Germinal center (tissue), 1 donor: ENCODE data around the gene DDX11.
"Not testable (repeated sequence)": the region's sequence is repeated elsewhere in the genome, so short reads cannot be mapped to it uniquely, and the experiment has no call there.

Source experiments
- DNase-seq: peaks from one replicate; pipeline ENCODE4 v3.0.0; 2012; ENCODE audit warnings: mixed read lengths, low spot score

DDX11 gene

DNA sequence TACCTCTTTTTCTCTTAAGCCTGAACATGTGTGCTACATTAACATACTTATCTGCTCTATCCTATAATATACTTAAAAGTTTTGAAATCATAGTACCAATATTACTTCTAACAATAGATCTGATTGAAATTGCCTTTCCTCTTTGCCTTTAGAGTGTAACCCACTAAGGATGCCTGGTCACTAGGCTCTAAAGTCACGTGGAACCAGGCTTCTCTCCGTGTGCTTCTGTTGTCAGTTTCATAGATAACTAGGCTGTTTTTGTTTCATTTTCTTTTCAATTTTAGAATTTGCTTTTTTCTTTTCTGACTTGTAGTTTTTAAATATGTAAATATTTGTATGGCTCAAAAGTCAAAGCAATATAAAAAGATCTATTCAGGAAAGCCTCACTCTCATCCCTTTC is 25.8 kb downstream of the DDX11 start:
- not testable (repeated sequence) for DNase-seq

DNA sequence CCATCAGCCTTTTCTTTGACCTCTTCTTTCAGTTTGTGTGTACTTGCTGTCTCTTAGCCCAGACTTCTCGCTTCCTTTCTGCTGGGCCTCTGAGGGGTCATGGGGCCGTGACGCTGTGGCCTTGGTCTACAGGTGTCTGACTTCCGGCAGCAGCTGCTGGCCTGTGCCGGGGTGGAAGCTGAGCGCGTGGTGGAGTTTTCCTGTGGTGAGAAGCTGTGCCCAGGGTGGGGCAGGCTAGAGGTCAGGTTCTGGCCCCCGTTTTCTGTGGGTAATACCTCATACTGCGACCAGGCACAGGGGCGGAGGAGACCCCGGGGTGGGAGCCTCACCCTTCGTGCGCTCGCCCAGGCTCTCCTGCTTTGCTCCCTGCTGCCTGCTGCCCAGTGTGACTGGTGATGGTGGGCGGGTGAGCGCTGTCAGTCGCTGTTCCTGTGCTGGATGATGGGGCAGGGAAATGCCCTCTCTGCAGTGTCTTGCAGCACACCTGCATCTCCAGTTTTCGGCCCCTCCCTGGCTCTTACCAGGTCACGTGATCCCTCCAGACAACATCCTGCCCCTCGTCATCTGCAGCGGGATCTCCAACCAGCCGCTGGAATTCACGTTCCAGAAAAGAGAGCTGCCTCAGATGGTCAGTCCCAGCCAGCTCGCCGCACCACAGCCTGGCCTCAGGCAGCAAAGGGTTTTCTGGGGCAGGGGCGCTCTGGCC is 27.0 kb downstream of the DDX11 start:
- not testable (repeated sequence) for DNase-seq

DNA sequence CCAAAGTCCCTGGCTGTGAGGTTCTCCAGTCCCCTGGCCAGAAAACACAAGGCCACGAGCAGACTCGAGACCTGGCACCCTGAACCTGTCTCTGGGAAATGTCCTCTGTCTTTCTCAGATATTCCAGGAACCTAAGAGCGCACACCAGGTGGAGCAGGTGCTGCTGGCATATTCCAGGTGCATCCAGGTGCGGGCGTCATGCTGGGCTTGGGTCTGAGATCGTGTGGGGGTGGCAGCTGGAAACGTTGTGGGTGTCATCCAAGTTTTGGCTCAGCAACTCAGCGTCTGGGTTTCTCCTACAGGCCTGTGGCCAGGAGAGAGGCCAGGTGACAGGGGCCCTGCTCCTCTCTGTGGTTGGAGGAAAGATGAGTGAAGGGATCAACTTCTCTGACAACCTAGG is 28.5 kb downstream of the DDX11 start:
- not testable (repeated sequence) for DNase-seq

DNA sequence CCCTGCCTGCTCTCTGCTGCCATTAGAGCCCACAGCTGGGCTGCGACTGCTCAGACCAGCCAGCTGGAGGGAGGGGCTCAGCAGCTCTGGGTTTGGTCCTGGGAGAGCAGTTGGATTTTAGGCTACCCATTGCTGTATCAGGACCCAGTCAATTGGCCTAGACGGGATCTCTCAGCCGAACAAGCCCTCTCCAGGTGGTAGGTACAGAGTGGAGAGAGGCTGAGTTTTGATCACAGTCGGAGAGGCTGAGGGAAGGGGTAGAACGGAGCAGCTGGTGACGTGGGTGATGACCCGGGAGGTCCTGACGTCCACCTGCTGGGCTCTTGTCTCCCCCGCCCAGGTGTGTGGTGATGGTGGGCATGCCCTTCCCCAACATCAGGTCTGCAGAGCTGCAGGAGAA is 28.9 kb downstream of the DDX11 start:
- not testable (repeated sequence) for DNase-seq

DNA sequence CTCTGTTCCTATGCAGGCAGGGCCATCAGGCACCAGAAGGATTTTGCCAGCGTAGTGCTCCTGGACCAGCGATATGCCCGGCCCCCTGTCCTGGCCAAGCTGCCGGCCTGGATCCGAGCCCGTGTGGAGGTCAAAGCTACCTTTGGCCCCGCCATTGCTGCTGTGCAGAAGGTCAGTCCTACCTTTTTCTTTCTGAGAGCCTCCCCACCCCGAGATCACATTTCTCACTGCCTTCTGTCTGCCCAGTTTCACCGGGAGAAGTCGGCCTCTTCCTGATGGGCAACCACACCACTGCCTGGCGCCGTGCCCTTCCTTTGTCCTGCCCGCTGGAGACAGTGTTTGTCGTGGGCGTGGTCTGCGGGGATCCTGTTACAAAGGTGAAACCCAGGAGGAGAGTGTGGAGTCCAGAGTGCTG is 29.9 kb downstream of the DDX11 start:
- not testable (repeated sequence) for DNase-seq

DNA sequence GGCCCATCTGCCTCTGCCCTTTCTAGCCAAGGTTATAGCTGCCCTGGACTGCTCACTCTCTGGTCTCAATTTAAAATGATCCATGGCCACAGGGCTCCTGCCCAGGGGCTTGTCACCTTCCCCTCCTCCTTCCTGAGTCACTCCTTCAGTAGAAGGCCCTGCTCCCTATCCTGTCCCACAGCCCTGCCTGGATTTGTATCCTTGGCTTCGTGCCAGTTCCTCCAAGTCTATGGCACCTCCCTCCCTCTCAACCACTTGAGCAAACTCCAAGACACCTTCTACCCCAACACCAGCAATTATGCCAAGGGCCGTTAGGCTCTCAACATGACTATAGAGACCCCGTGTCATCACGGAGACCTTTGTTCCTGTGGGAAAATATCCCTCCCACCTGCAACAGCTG is 30.6 kb downstream of the DDX11 start:
- DNase-seq = not testable (repeated sequence)

DNA sequence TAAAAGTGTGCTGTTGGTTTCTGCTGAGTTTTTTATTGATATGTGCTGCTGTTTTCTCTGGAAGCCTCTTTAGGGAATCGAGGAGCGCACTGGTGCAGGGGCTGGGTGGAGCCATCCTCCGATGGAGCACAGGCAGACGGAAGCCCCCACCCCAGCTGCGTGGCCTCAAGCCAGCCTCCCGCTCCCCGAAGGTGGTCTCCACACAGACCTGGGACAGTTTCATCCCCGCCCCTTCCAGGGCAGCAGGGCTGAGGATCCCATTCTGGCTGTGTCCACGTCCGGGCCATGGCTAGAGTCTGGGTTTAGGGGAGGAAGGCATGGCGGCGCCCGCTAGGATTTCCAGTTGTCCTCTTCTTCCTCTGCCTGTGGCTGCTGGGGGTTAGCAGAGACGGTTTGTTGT is 31.1 kb downstream of the DDX11 start:
- DNase-seq = not testable (repeated sequence)

DNA sequence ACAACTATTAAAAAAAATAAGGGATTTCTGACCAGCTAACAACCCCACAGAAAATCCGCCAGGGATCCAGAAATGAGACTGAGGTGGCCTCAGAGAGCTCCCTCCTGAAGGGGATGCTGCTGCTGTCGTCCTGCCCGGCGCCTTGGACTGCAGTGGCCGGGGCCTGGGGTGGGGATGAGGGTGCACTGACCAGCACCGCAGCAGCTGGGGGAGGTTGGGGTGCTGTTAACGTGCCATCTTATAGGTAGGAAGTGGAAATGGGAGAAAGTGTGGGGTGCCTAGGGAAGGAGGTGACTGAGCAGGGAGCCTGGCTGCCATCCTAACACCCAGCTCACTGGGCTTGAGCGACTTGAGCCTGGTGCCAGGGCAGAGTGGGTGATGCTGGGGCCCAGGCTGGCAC is 32.0 kb downstream of the DDX11 start:
- DNase-seq = no peak

DNA sequence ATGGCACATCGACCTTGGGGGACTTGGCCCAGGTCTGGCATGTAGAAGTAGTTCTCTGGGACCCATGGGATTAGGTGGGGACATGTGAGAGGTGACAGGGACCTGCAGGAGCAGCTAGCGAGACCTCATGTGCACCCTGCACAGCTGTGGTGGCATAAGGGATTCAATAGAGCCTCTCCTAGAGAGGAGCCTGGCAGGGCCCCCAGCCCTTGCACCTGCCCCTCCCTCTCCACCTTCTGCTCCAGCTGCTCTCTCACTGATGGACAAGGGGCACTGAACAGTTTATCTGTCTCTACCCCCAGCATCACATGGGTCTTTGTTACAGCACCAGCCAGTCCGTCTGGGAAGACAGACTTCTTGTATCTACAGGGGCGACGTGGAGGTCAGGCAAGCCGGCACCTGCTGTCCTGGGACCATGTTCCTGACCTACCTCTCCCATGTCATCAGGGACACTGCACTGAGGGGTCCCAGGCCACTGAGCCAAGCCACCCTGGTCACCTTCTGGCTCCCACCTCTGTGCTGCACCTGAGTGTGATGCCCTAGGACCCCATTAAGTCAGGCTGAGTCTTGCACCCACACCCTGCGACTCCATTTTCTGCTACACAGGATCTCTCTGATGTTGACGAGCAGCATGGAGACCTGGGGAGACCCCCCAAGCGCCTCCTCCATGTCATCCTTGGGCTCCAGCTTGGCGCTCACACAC is 32.6 kb downstream of the DDX11 start:
- no peak for DNase-seq

DNA sequence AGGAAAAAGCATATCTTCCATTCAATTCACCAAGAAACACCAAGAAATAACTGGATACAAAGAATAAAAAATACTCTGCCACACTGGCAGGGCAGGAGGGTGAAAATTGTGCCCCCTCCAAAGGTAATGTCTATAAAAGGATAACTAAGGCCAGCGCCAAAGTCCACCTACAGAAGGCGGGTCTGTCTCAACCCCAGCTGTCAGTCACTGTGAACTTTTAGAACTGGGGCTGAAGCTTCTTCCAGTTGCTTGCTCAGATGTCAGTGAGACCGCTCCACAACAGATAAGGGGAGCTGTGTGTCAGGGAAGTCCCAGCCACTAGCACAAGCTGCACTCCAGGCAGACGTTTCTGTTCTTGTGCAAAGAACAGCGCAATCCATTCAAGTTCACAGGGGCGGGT is 36.1 kb downstream of the DDX11 start:
- not testable (repeated sequence) for DNase-seq

DNA sequence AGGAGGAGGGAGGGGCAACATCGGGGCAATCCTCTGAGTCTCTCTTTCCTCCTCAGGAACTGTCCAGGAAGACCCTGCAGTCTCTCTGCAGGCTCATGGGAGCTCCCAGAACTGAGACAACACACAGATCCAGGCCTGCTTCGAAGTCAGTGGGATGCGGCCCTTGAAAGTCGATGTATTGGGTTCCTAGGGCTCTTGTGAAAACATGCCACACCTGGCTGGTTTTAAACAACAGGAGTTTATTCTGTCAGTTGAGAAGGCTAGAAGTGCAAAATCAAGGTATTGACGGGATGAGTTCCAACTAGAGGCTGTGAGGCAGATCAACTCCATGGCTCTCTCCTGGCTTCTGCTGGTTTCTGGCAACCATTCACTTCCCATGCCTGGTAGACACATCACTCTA is 36.6 kb downstream of the DDX11 start:
- not testable (repeated sequence) for DNase-seq

DNA sequence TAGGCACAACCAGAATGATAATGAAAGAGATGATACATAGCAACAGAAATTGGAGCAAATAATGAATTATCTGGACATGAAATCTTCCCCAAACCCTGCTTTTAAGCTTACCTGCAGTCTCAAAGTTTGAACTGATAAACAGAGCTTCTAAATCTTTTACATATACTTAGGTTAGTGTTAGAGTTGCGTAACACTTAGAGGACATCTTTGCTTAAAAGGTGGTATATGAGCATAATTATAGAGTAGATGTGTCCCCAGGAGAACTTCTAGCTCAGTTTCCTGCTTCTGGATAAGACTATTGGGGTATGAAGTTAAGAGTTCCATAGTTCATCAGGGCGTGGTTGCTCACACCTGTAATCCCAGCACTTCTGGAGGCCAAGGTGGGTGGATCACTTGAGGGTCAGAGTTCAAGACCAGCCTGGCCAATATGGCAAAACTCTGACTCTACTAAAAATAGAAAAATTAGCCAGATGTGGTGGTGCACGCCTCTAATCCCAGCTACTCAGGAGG is 41.5 kb downstream of the DDX11 start:
- DNase-seq = not testable (repeated sequence)

DNA sequence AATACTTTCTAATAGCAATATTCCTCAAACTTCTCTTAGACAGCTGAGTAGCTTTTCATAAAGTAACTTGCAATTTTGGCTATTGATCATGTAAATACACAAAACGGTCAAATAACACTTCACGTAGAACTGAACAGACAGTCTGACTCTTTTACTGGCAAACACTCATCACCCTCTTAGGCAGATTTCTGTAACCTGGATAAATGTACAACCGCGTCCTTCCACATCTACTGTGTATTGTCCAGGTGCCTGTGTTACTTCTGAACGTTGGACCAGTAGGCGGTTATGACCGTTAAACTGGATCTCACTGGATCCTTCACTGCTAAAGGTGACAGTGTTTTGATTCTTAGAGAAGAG is 43.2 kb downstream of the DDX11 start:
- DNase-seq = not testable (repeated sequence)

DNA sequence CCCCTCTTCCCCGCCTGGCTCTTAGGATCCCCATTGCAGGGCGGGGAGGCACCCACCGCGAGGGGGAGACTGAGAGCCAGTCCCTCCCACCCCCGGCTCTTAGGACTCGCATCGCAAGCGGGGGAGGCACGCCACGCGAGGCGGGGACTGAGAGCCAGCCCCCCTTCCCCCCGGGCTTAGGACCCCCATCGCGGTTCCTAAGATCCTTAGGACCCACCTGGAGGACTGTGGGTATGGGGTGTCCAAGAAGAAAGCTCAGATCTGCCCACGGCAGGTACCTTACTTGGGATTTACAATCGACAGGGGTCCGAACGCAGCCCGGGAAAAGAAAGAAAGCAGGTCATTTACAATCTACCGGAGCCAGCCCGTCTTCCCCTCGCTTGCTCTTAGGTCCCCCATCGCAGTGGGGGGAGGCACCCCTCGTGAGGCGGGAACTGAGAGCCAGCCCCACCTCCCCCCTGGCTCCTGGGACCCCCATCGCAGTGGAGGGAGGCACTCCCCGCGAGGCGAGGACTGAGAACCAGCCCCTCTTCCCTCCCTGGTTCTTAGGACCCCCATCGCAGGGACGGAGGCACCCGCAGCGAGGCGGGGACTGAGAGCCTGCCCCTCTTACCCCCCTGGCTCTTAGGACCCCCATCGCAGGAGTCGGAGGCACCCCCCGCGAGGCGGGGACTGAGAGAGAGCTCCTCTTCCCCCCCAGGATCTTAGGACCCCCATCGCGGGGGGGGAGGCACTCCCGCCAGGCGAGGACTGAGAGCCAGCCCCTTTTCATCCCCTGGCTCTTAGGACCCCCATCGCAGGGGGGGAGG is 43.7 kb downstream of the DDX11 start:
- peak; percentile 67 for DNase-seq

DNA sequence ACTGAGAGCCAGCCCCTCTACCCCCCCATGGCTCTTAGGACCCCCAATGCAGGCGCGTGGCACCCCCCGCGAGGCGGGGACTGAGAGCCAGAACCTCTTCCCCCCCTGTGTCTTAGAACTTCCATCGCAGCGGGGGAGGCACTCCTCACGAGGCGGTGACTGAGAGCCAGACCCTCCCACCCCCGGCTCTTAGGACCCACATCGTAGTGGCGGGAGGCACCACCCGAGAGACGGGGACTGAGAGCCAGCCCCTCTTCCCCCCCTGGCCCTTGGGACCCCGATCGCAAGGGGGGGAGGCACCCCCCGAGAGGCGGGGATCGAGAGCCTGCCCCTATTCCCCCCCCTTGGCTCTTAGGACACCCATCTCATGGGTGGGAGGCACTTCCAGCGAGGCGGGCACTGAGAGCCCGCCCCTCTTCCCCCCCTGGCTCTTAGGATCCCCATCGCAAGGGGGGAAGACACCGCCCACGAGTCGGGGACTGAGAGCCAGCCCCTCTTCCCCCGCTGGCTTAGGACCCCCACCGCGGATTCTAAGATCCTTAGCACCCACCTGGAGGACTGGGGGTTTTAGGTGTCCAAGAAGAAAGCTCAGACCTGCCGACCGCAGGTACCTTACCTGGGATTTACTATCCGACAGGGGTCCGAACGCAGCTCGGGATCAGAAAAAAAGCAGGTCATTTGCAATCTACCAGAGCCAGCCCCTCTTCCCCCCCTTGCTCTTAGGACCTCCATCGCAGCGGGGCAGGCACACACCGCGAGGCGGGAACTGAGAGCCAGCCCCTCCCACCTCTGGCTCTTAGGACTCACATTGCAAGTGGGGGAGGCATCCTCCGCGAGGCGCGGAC is 44.9 kb downstream of the DDX11 start:
- DNase-seq = no peak

DNA sequence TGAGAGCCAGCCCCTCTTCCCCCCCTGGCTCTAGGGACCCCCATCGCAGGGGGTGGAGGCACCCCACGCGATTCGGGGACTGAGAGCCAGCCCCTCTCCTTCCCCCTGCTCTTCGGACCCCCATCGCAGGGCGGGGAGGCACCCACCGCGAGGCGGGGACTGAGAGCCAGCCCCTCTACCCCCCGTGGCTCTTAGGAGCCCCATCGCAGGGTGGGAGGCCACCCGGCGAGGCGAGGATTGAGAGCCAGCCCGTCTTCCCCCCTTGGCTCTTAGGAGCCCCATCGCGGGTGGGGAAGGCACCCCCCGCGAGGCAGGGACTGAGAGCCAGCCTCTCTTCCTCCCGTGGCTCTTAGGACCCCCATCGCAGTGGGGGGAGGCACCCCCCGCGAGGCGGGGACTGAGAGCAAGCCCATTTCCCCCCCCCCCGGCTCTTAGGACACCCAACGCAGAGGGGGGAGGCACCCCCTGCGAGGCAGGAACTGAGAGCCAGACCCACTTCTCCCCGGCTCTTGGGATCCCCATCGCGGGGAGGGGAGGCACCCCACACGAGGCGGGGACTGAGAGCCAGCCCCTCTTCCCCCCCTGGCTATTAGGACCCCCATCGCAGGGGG is 45.6 kb downstream of the DDX11 start:
- no peak for DNase-seq

DNA sequence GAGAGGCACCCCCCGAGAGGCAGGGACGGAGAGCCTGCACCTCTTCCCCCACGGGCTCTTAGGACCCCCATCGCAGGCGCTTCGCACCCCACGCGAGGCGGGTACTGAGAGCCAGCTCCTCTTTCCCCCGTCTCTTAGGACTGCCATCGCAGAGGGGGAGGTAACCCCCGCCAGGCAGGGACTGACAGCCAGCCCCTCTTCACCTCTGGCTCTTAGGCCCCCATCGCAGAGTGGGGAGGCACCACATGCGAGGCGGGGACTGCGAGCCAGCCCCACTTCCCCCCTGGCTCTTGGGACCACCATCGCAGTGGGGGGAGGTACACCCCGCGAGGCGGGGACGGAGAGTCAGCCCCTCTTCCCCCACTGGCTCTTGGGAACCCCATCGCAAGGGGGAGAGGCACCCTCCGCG is 46.1 kb downstream of the DDX11 start:
- DNase-seq = no peak

DNA sequence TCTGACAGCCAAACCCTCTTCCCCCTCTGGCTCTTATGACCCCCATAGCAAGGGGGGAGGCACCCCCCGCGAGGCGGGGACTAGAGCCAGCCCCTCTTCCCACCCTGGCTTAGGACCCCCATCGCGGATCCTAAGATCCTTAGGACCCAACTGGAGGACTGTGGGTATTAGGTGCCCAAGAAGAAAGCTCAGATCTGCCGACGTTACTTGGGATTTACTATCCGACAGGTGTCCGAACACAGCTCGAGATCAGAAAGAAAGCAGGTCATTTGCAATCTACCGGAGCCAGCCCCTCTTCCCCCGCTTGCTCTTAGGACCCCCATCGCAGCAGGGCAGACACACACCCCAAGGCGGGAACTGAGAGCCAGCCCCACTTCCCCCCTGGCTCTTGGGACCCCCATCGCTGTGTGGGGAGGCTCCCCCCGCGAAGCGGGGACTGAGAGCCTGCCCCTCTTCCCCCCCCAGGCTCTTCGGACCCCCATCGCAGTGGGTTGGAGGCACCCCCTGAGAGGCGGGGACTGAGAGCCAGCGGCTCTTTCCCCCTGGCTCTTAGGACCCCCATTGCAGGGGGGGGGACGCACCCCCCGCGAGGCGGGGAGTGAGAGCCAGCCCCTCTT is 46.8 kb downstream of the DDX11 start:
- no peak for DNase-seq

DNA sequence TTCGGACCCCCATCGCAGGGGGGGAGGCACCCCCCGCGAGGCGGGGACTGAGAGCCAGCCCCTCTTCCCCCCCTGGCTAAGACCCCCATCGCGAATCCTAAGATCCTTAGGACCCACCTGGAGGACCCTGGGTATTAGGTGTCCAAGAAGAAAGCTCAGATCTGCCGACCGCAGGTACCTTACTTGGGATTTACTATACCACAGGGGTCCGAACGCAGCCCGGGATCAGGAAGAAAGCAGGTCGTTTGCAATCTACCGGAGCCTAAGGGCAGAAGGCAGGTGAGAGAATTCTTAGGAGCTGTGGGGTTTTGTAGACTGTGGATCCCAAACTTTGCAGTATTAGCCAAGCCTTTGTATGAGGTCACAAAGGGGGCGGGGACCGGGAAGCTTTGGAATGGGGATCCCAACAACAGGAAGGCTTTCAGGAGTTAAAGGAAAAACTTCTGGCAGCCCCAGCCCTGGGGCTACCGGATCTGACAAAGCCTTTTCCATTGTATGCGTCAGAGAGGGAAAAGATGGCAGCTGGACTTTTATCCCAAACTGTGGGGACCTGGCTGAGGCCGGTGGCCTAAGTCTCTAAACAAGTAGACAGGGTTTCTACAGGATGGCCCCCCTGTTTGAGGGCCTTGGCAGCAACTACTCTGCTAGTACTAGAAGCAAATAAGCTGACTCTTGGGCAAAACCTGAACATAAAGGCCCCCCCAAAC is 47.5 kb downstream of the DDX11 start:
- DNase-seq = not testable (repeated sequence)

DNA sequence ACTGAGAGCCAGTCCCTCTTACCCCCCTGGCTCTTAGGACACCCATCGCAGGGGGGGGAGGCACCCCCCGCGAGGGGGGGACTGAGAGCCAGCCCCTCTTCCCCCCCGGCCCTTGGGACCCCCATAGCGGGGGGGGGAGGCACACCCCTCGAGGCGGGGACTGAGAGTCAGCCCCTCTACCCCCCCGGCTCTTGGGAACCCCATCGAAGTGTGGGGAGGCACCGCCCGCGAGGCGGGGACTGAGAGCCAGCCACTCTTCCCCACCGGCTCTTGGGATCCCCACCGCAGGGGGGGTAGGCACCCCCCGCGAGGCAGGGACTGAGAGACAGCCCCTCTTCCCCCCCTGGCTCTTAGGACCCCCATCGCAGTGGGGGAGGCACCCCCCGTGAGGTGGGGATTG is 48.8 kb downstream of the DDX11 start:
- no peak for DNase-seq
